Raji (cell line): ENCODE data around the gene PRDM8.

Experiments
- POLR2A ChIP-seq: IDR thresholded peaks from 2 replicates; pipeline ENCODE4 v1.6.1; 2011; ENCODE audit warnings: low read depth, low read length, control low read depth; ENCODE audit not compliant: insufficient read depth

PRDM8 gene

DNA sequence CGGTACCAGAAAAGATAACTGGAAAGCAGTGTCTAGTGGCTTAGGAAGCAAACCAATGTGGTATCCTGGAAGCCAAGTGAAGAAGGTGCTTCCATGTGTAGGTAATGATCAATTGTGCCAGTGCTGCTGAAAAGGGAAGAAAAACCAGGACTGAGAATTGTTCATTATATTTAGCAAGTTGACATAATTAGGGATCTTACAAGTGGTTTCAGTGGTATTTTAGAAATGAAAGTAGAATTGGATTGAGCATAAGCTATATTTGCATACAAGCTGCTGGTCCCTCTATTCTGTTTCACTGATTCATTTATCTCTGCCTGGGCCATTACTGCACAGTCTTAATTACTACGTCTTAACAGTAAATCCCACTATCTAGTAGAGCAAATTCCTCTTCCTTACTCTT lies 32.3 kb downstream of the PRDM8 start:
- TF ChIP-seq POLR2A = no peak

DNA sequence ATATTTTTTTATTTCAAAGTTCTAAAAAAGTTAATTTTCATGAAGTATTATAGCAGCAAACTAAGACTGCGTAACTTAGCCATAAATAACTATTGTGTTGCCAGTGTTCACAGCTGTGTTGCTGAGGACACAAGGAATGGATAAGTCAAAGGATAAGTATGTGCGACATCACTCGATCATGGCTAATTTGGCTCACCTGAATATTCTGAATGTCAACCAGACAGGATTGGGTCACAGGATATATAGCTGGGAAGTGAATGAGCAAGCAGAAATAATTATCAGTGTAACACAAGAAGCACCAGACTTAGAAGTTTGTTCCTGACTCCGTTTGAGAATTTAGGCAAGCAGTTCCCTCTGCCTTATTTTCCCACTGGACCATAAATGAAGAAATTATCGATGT lies 33.9 kb downstream of the PRDM8 start:
- TF ChIP-seq POLR2A = no peak

DNA sequence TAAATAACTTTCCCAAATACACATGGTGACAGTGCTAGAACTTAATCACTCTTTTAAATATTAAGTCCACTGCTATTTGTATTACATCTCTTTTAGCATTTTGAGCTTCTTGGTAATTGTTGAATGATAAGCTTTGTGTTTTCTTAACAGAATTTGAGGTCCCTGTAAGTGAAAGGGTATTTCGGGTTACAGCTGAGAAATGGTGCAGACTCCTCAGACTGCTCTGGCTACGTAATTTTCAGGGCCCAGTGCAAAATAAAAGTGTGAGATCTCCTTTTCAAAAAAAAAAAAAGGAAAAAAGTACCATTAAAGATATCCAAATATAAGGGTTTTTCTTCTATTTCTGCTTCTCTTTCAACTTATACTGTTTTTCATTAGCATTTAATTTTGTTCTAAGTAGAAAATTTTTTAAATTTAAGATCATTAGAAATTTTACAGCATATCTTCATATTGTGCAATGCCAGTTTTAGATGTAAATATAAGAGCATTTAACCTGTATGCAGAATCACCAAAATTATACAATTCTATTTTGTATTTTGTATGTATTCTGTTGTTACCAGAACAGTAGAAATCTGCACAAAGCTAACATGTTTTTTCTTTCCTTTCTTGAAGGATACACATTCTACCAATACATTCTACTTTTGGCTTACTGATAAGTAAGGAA lies 35.5 kb downstream of the PRDM8 start:
- no peak for TF ChIP-seq POLR2A

DNA sequence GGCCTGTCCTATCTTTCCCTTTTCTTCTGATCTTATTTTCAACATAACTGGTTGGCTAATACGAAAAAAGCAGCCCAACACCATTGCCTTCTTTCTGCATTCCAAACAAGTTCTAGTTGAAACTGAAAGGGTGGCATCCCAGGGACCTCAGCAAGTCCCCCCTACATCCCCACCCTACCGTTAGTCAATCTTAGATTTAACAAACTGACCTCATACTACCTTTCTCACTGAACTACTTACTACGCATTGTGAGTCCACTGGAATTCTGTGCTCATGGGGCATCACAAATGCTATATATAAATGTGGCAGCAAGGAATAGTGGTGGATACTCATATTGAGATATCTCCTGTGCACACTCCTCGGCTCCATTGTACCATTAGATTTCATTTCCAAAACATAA lies 36.1 kb downstream of the PRDM8 start:
- no peak for TF ChIP-seq POLR2A

DNA sequence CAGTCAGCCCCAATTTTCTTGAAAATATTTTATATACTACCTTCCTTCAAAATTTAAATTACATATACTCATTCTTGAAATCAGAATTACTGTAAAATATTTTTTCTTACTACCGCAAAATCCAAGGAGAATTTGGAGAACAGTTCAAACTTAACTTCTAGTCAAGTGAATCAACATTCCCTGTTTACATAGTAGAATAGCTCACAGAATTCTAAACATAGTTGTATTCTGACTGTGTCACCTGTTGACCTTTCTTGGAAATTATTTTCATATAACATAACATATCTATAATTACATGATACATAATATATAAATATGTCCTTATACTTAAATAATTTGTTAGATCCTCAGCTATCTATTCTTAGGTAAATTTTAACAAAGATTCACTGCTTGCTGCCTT lies 38.1 kb downstream of the PRDM8 start:
- no peak for TF ChIP-seq POLR2A

DNA sequence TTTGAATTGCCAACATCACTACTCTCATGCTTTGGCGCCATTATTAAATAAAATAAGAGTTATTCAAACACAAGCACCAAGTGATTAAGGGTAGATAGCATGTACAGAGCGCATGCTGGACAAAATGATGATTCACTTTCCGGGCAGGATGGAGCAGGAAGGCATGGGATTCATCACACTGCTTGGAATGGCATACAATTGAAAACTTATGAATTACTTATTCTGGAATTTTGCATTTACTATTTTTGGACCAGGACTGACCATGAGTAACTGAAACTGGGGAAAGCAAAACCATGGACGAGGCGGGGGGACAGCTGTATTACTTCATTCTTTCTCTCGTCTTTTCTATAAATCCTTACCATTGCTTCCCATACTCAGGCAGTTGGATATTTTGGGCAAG lies 40.7 kb downstream of the PRDM8 start:
- no peak for TF ChIP-seq POLR2A

DNA sequence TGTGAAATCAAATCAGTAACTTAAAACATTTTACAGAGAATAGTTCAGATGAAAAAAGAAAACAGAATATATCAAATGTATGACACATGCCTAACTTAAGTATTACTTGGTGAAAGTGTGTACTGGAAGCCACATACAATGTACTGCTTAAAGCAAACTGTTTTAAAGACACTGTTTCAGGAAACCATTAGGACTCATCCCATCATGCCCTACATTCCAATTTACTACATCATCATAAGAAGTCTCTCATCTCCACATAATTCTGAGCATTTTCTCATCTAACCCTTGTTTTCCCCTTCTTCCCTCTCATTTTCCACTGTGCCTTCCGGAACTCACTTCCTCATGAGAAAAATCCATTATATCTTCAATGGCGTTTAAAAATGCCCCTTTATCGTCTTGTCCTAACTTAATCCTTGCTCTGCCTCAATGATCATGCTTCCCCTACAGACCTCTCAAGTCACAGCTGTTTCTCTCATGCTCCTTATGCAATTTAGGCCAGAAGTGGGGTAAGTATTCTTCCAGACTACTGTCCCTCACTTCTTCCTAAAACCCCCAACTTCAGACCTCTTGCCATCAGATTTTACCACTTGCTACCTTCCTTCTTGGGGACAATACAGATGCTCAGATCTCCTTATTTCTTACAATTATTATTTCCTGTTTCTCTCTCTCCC lies 42.3 kb downstream of the PRDM8 start:
- no peak for TF ChIP-seq POLR2A

DNA sequence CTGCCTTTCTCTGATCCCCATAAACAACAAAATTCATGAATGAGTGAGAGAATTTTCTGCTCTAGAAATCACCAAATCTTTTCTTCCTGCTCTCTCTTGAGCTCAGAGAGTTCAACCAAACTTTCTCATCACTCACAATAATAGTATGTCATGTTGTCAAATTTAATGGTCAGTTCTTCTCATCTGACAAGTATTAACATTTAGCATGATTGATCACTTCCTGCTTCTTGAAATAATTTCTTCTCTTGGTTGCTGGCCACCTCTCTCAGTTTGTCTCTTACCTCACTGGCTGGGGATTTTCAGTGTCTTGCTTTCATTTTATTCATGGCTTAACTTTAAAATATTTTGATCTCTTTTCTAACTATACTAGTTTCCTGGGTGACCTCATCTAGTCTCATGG lies 43.7 kb downstream of the PRDM8 start:
- TF ChIP-seq POLR2A = no peak

DNA sequence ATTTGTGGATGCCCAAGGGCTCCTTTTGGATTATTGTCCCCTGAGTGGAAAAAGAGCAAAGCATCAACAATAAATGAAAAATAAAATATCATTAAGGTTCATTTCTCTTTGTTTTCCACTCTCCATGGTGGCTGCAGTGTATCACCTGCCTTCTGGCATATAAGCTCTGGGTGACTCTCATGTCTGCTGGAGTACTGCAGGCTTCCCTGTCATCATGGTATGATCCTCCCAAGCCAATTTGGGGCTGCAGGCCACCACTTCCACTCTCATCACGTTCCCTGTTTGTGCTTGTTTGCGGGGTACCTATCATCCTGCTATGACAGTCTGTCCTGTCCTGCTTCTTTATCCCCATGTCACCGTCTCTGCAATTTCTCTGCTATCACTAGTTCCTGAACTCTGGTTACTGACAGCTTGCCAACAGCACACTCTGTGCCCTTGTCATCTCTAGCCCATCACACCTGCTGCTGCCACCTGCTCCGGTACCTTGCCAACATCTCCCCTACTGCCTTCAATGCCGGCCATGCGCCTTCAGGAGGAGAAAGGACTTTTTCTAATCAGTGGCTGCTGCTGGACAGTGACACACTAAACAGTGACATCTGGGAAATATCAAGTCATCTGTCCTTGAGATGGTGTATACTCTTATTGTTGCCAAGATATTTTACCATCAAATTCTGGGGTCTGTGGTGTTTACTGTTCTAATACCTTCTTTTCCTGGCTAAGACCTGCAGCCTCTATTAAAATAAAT lies 46.1 kb downstream of the PRDM8 start:
- no peak for TF ChIP-seq POLR2A

DNA sequence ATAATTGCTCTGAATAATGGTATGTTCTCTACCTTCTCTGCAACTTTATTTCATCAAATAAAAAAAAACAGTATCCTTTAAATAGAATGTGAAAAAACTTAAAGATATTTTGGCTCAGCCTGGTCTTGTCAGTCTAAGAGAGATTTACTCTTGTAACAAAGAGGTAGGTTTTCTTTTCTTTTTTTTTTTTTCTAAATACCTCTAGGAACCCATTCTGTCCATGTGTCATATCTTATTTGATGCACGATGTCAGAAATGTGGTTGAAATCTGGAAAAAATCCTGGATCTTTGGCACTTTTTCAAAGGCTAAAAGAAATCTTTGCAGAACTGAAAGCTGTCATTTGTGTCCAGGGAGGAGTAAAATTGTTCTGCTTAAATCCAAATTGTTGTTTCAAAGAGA lies 51.8 kb downstream of the PRDM8 start:
- TF ChIP-seq POLR2A = no peak

DNA sequence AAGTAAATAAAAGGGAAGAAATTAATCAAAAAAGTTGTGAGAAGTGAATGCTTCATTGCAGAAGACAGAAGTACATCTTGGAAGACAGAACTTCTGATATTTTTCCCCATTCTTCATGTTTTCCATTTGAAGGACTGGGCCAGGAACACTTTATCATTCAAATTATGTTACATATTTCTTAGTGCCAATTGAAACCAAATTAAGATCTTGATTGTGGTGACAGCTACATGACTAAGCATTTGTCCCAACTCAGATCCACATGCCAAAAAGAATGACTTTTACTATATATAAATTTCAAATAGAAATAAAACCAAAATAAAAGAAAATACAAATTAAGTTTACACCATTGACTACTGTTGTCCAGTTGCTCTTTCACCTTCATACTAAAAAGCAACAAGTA lies 55.1 kb downstream of the PRDM8 start:
- no peak for TF ChIP-seq POLR2A

DNA sequence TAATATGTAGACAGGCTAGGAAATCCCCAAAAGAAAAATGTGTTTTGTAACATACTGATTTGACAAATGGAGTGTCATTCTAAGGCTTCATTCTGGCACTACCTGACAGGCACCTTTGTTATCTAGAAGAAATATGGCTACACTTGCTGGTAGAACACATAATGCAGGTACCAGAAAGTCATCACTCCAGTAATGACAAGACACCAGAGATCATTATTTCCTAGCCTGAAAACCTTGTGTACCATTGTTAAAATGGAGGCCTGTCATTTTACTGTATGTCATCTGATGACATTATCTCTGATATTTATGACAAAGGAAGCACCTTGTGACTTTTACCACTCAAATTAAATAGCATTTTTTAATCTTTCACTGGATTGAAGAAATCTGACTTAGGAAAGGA lies 55.6 kb downstream of the PRDM8 start:
- no peak for TF ChIP-seq POLR2A

DNA sequence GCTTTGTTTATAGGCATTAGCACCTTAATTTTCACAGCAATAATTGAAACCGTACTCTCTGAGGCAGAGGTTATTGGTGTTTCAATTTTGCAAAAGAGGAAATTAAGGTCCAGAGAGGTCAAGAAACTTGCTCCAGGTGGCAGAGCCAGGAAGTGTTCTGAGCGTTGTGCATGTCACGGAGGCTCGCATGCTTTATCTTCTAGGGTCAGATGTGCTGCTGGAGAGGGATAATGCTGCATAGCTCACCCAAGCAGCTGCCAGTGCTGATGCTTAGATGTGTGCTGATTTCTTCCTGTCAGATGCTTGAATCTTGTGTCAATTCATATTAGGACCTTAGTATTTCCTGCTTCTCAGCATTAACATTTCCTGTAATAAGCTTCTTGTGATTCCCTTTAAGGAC lies 56.2 kb downstream of the PRDM8 start:
- TF ChIP-seq POLR2A = no peak
